Measurements from ENCODE around the gene GPR35. TPM values are rescaled to one million over a fixed set of nuclear protein-coding genes. Genes with fewer than 3 reads are reported as not detected.
A peak's percentile ranks its signal among the peaks of the same experiment; 100 is the strongest.

The GPR35 gene
- total and polyA plus RNA-seq, 5 donors: 0.53 to 1.4 (median 0.84) TPM

DNA sequence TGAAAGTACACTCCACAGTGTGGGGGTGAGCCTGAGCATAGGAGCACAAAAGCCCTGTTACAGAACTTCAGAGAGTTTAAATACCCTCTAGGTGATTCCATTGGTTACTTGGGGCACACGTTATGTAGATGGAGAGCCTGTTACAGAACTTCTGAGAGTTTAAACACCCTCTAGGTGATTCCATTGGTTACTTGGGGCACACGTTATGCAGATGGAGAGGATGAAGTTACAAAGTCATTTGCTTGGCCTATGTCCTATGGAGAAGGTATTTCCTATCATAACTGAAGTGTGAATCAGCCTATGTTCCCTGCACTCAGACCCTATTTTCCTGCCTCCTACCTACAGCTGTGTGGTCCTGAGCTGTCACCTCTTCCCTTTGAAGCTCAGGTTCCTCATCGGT, 42.5 kb upstream of the GPR35 start:
- peaks cover 16% of the 10 kb centered on the region for H3K4me1 ChIP-seq (ENCODE audit: control insufficient read depth, insufficient read depth, low read length)

DNA sequence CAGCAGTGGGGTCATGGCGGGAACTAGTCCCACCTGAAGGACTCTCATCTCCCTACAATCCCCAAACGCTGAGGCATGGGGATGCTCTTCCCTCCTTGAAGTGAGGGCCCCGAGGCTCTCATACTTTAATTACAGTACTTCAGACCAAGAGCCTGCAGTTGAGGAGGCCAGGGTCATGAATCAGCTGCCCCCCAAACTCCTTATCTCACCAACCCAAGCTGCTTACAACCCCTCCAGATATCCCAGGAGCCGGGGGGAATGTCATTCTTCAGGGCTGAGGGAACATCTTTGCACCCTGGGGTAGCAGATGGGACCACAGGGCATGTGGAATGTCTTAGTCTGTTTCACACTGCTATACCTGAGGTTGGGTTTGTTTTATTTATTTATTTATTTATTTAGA, 41.5 kb upstream of the GPR35 start:
- DNase-seq (peak in 1 of 3 donors; percentile 11), ATAC-seq (no peak)
- Histone ChIP-seq H3K27me3 (ENCODE audit: control insufficient read depth, insufficient read depth) (no peaks in the 10 kb centered on the region), H3K4me3 (ENCODE audit: low read length) (no peak overlapping the region), H3K27ac (ENCODE audit: low read length) (no peak overlapping the region), H3K9me3 (ENCODE audit: control insufficient read depth, low read length) (no peaks in the 10 kb centered on the region), H3K4me1 (ENCODE audit: control insufficient read depth, insufficient read depth, low read length) (peaks cover 19% of the 10 kb centered on the region)
- 90% methylated on average over 4 of the region's 4 CpGs for WGBS
- intact Hi-C loops (cut with DNase I): no loop called here

More for the DNA sequence above, 42.5 kb upstream of the GPR35 start:
- no peak overlapping the region for H3K4me3 ChIP-seq (ENCODE audit: low read length)
- H3K27ac ChIP-seq (ENCODE audit: low read length): no peak overlapping the region
- WGBS: 87% methylated on average over 3 of the region's 3 CpGs
- H3K9me3 ChIP-seq (ENCODE audit: control insufficient read depth, low read length): no peaks in the 10 kb centered on the region
- ATAC-seq: no peak
- no peaks in the 10 kb centered on the region for H3K27me3 ChIP-seq (ENCODE audit: control insufficient read depth, insufficient read depth)
- DNase-seq: no peak
- intact Hi-C loops (cut with DNase I): no loop called here

DNA sequence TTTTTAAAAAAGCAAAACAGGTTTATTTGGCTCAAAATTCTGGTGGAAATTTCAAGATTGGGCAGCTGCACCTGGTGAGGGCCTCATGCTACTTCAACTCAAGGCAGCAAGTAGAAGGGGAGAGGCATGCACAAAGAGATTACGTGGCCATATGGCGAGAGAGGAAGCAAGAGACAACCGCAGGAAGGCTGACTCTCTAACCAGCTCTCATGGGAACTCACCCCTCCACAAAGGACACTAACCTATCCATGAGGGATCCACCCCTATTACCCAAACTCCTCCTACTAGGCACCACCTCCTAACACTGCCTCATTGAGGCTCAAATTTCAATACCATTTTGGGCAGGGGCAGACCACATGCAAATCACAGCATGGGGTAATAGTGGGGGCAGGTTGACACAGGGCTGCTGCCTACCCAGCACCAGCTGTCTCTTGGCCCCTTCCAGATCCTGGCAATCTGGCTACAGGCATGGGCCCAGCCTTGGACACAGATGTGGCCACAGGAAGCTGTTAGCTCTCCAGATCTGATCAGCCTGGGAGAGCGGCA, 40.7 kb upstream of the GPR35 start:
- intact Hi-C loops (cut with DNase I): no loop called here
- peaks cover 19% of the 10 kb centered on the region for H3K4me1 ChIP-seq (ENCODE audit: control insufficient read depth, insufficient read depth, low read length)

DNA sequence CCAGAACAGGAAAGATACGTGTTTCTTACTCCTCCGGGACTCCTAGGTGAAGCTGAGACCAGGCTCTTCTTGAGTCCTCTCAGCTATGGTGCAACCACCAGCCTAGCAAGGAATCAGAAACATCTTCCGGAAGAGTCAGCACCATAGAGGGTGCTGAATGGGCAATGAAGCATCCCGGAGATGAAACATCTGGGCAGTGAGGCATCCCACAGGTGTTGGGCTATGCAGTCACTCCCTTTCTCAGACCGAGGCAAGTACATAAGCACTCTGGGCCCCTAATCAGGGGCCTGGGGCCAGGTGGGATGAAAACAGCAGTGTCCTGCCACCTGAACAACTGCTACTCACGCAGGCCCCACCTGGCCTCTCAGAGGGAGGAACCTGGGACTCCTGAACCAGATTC, 40.2 kb upstream of the GPR35 start:
- peak overlapping the region; percentile 79 for H3K4me3 ChIP-seq (ENCODE audit: low read length)
- ATAC-seq (no peak), DNase-seq (peak in 1 of 3 donors; percentile 15)
- H3K4me1 ChIP-seq (ENCODE audit: control insufficient read depth, insufficient read depth, low read length): peaks cover 19% of the 10 kb centered on the region
- intact Hi-C loops (cut with DNase I): no loop called here
- no peaks in the 10 kb centered on the region for H3K27me3 ChIP-seq (ENCODE audit: control insufficient read depth, insufficient read depth)
- 75% methylated on average over 6 of the region's 6 CpGs for WGBS
- H3K27ac ChIP-seq (ENCODE audit: low read length): no peak overlapping the region
- no peaks in the 10 kb centered on the region for H3K9me3 ChIP-seq (ENCODE audit: control insufficient read depth, low read length)

More for the DNA sequence above, 40.7 kb upstream of the GPR35 start:
- Histone ChIP-seq H3K9me3 (ENCODE audit: control insufficient read depth, low read length) (no peaks in the 10 kb centered on the region), H3K27me3 (ENCODE audit: control insufficient read depth, insufficient read depth) (no peaks in the 10 kb centered on the region), H3K4me3 (ENCODE audit: low read length) (no peak overlapping the region), H3K27ac (ENCODE audit: low read length) (no peak overlapping the region)
- WGBS: 64% methylated on average over 4 of the region's 4 CpGs
- DNase-seq (peak in 2 of 3 donors; percentile 23 to 26), ATAC-seq (no peak)

DNA sequence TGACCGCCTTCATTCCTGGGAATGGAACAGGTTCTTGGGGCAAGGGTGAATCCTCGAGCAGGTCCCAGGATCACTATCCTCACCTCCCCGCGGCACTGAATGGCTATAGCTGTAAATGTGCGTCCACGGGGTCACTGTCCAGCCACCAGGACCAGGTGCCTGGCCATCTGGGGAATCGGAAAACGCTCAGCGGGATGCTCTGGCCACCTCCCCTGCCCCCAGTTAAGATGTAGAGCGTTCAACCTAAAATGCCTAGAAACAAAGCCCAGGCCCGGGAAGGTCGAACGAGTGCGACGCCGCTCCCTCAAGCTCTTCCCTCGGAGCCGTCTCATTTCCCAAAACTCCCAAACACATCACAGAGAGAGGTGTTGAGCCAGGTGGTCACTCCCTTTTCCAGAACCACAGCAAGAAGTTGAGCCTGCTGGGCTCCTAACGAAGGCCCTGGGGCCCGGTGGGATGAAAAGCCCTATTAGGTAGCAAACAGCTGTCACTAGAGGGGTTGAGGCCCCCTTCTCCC, 39.5 kb upstream of the GPR35 start:
- no peaks in the 10 kb centered on the region for H3K9me3 ChIP-seq (ENCODE audit: control insufficient read depth, low read length)
- no peaks in the 10 kb centered on the region for H3K27me3 ChIP-seq (ENCODE audit: control insufficient read depth, insufficient read depth)
- intact Hi-C loops (cut with DNase I): no loop called here
- DNase-seq: peak in 2 of 3 donors; percentile 37 to 39
- H3K4me1 ChIP-seq (ENCODE audit: control insufficient read depth, insufficient read depth, low read length): peaks cover 15% of the 10 kb centered on the region
- no peak for ATAC-seq
- 3% methylated on average over 20 of the region's 20 CpGs for WGBS
- H3K4me3 ChIP-seq (ENCODE audit: low read length): peak overlapping the region; percentile 79
- peak overlapping the region; percentile 54 for H3K27ac ChIP-seq (ENCODE audit: low read length)

DNA sequence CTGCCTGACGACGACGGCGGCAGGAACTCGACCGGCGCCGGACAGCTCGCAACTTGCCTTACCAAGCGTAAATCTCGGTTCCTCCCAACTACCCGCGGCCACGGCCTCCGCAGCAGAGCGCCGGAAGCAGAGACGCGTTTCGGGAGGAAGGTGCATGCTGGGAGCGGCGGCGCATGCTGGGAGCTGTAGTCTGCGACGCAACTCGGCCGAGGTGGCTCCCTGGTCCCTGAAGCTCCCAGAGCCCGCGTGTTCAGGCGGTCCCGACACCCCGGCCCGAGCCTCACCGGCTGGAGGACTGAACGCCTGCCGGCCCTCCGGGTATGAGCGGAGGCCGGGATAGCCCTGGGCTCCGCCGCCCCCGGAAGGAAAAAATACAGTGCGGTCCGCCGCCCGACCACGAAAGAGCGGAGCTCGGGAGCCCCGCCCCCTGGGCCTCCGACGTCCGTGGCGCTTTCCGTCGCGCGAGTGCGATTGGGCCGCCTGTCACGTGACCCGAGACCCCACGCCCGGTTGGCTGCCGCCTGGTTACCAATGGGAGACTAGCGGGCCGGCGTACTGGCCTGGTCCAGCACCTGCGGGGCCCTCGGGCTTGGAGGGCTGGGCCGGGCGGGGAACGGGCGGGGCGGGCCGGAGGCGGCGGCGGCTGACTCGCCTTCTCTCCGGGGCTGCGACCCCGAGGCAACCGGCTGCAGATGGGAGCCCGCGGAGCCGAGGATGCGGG, 38.9 kb upstream of the GPR35 start, which contains the start of gene CAPN10:
Gene CAPN10 (plus strand): TSS at position 537 of the 721 bp plus-strand sequence. CDS start 178 bp downstream, at position 715.
- intact Hi-C loops (cut with DNase I): no loop called here
- Histone ChIP-seq H3K27me3 (ENCODE audit: control insufficient read depth, insufficient read depth) (no peaks in the 10 kb centered on the region), H3K4me1 (ENCODE audit: control insufficient read depth, insufficient read depth, low read length) (peaks cover 15% of the 10 kb centered on the region), H3K9me3 (ENCODE audit: control insufficient read depth, low read length) (no peaks in the 10 kb centered on the region), H3K27ac (ENCODE audit: low read length) (peak within 1 kb of the TSS; percentile 82), H3K4me3 (ENCODE audit: low read length) (peak within 1 kb of the TSS; percentile 79)
- under 1% methylated on average over 88 of the region's 88 CpGs for WGBS
- ATAC-seq (peak; percentile 97), DNase-seq (peak; percentile 99)

DNA sequence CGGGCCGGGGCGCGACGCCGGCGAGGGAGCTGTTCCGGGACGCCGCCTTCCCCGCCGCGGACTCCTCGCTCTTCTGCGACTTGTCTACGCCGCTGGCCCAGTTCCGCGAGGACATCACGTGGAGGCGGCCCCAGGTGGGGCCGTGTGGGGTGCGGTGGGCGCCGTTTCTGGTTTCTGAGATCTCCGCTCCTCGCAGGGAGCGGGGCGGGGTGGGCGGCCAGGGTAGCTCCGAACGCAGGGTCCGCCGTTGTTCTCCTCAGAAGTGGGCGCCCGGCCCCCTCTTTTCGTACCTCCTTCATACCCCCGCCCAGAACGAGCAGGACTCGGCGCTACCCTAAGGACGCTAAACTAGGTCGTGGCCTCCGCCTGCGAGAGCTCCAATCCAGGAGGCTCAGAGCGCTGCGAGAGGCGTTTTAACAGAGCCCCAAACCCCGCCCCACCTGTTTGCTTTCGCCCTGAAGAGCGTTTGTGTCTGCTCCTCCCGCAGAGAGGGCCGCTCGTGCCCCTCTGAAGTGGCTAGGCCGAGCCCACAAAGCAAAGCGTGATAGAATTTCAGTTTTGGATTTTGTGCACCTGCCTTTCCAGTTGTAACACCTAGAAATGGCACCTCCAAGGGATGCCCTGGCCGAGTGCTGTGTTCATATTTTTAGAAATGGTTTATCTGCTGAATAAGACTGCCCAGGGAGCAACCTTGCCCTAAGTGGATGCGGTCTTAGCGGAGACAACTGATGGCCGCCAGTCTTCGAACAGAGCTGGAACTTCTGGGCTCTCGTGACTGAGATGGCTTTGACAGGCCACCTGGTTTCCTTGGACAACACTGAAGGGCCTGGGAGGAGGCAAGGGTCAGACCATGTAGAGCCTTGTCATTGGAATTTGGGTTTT, 38.1 kb upstream of the GPR35 start:
- 3% methylated on average over 62 of the region's 62 CpGs for WGBS

DNA sequence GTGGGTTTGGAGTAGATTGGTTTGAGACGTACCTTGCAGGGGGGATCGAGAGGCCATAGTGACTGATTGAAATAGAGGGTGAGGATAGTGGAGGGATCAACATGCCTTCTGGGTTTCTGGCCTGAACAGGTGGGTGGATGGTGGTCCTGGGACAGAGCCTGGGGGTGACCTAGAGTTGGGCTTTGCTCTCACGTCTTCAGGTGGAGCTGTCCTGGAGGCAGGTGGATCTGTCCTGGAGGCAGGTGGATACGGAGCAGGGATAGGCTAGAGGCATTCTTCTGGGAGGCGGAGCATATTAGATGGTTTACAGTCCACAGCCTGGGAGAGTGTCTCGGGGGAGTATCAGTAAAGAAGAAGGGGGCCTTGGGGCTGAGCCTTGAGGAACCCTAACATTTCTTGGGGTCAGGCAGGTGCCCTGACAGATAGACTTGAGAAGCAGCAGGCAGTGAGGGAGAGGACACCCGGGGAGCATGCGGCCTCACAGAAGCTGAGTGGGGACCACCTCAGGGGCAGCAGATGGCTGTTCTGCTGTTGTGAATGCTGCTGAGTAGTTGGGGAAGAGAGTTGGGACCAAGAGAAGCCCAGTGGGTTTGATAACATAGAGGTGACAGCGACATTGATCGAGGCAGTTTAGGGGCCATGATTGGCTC, 37.1 kb upstream of the GPR35 start:
- WGBS: 81% methylated on average over 10 of the region's 10 CpGs
- intact Hi-C loops (cut with DNase I): no loop called here
- ATAC-seq (no peak), DNase-seq (peak in 2 of 3 donors; percentile 11 to 12)
- Histone ChIP-seq H3K27ac (ENCODE audit: low read length) (no peak overlapping the region), H3K4me1 (ENCODE audit: control insufficient read depth, insufficient read depth, low read length) (peaks cover 15% of the 10 kb centered on the region), H3K4me3 (ENCODE audit: low read length) (no peak overlapping the region), H3K27me3 (ENCODE audit: control insufficient read depth, insufficient read depth) (no peaks in the 10 kb centered on the region), H3K9me3 (ENCODE audit: control insufficient read depth, low read length) (no peaks in the 10 kb centered on the region)

More for the DNA sequence above, 38.1 kb upstream of the GPR35 start:
- Histone ChIP-seq H3K4me1 (ENCODE audit: control insufficient read depth, insufficient read depth, low read length) (peaks cover 15% of the 10 kb centered on the region), H3K27me3 (ENCODE audit: control insufficient read depth, insufficient read depth) (no peaks in the 10 kb centered on the region), H3K4me3 (ENCODE audit: low read length) (peak overlapping the region; percentile 79), H3K9me3 (ENCODE audit: control insufficient read depth, low read length) (no peaks in the 10 kb centered on the region), H3K27ac (ENCODE audit: low read length) (peak overlapping the region; percentile 28)
- peak in 1 of 3 donors; percentile 38 for DNase-seq
- intact Hi-C loops (cut with DNase I): no loop called here
- peak in 1 of 2 donors; percentile 23 for ATAC-seq

DNA sequence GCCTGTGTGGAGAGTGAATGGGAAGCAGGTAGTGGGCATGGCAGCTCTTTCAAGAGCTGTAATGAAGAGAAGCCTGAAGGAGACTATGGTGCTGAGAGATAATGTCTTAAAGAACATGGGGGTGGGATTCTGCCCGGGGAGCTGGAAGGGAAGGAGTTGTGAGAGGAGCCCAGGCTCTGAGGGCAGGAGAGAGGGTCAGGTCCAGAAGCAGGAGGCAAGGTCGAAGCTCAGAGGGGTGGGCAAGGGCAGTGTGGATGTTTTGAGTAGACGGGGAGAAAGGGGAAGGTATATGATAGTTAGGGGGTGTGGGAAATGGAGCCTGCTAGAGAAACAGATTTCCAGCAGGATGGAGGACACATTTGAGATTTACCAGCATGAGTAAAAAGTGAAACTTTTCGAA, 36.6 kb upstream of the GPR35 start:
- no peaks in the 10 kb centered on the region for H3K27me3 ChIP-seq (ENCODE audit: control insufficient read depth, insufficient read depth)
- DNase-seq: peak in 1 of 3 donors; percentile 9
- WGBS: 85% methylated on average over 4 of the region's 4 CpGs
- no peak overlapping the region for H3K27ac ChIP-seq (ENCODE audit: low read length)
- no peak for ATAC-seq
- H3K4me3 ChIP-seq (ENCODE audit: low read length): no peak overlapping the region
- peaks cover 15% of the 10 kb centered on the region for H3K4me1 ChIP-seq (ENCODE audit: control insufficient read depth, insufficient read depth, low read length)
- intact Hi-C loops (cut with DNase I): no loop called here
- H3K9me3 ChIP-seq (ENCODE audit: control insufficient read depth, low read length): no peaks in the 10 kb centered on the region

DNA sequence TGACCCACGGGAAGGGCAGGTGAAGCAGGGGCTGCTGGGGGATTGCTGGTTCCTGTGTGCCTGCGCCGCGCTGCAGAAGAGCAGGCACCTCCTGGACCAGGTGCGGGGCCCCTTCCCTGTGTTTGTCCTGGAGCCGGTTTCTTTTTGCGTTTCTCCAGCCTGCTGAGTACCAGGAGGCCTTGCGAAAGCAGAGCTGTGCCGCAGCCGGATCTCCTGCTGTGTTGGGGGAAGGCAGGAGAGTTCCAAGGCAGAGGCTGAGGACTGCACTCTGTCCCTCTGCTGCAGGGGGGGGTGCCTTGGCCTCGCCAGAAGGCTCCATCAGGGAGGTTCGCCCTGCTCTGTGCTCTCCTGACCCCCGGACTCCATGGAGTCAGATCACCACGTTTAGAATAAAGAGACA, 35.9 kb upstream of the GPR35 start:
- H3K4me3 ChIP-seq (ENCODE audit: low read length): no peak overlapping the region
- DNase-seq (peak; percentile 3 to 28 (median 26)), ATAC-seq (no peak)
- no peaks in the 10 kb centered on the region for H3K9me3 ChIP-seq (ENCODE audit: control insufficient read depth, low read length)
- H3K27me3 ChIP-seq (ENCODE audit: control insufficient read depth, insufficient read depth): no peaks in the 10 kb centered on the region
- intact Hi-C loops (cut with DNase I): no loop called here
- H3K27ac ChIP-seq (ENCODE audit: low read length): no peak overlapping the region
- WGBS: 87% methylated on average over 14 of the region's 14 CpGs
- peaks cover 15% of the 10 kb centered on the region for H3K4me1 ChIP-seq (ENCODE audit: control insufficient read depth, insufficient read depth, low read length)
